IMR-90 (cell line): ENCODE data around the gene RNF4. TPM values are rescaled to one million over a fixed set of nuclear protein-coding genes. Genes with fewer than 3 reads are reported as not detected.
A peak's percentile ranks its signal among the peaks of the same experiment; 100 is the strongest.

Experiments used
- ATAC-seq: fragments of 200-7000 bp; cut with Tn5 transposase; 2 replicates; pipeline ENCODE4 v1.9.1; 2020; ENCODE audit warnings: low read depth, mild to moderate bottlenecking, moderate library complexity
- BruUV-seq: library from RNA; stranded (reverse); fragments of 400-500 nt; replicated peaks from 2 replicates; lab custom pipeline; 2021; lab: Mats Ljungman, UMichigan
- CTCF ChIA-PET: fragments of 300-600 bp; formaldehyde crosslinking; extraction: SDS; loops from one replicate; lab custom pipeline; 2021; ENCODE audit warnings: antibody characterized with exemption; lab: Yijun Ruan, JAX
- POLR2A ChIA-PET: fragments of 300-600 bp; sonication (Branson Sonifier 250); formaldehyde crosslinking; loops from one replicate; lab custom pipeline; 2022; ENCODE audit warnings: antibody characterized with exemption; ENCODE audit not compliant: unreplicated experiment; lab: Charles Lee
- DNase-seq: peaks from one replicate; pipeline ENCODE4 v3.0.0; 2013
- H2AFZ ChIP-seq: replicated peaks from 2 replicates; pipeline ENCODE3; 2013; ENCODE audit warnings: low read length, mild to moderate bottlenecking; ENCODE audit not compliant: poor library complexity
- H2AK5ac ChIP-seq: 2 replicates; pipeline ENCODE4 v1.6.1; 2013; ENCODE audit warnings: low read depth, low read length, inconsistent platforms
- H2AK9ac ChIP-seq: replicated peaks from 2 replicates; pipeline ENCODE3; 2013; ENCODE audit warnings: mild to moderate bottlenecking, low read depth, low read length, moderate library complexity; ENCODE audit not compliant: poor library complexity
- H2BK120ac ChIP-seq: 2 replicates; pipeline ENCODE4 v1.6.1; 2013; ENCODE audit warnings: low read depth, low read length, inconsistent platforms
- H2BK15ac ChIP-seq: 3 replicates; pipeline ENCODE4 v1.6.1; 2013; ENCODE audit warnings: low read depth, low read length, inconsistent platforms
- H2BK20ac ChIP-seq: 2 replicates; pipeline ENCODE4 v1.6.1; 2013; ENCODE audit warnings: low read depth, mild to moderate bottlenecking, inconsistent platforms, low read length, moderate library complexity
- H2BK5ac ChIP-seq: 2 replicates; pipeline ENCODE4 v1.6.1; 2013; ENCODE audit warnings: mild to moderate bottlenecking, low read depth, low read length, inconsistent platforms; ENCODE audit not compliant: poor library complexity, severe bottlenecking
- H3K14ac ChIP-seq: replicated peaks from 2 replicates; pipeline ENCODE4 v1.6.1; 2013; ENCODE audit warnings: low read depth, low read length, inconsistent platforms
- H3K18ac ChIP-seq: 2 replicates; pipeline ENCODE4 v1.6.1; 2013; ENCODE audit warnings: low read depth, low read length, control low read depth
- H3K23ac ChIP-seq: 2 replicates; pipeline ENCODE4 v1.6.1; 2013; ENCODE audit warnings: low read depth, low read length, inconsistent platforms
- H3K27ac ChIP-seq: 2 replicates; pipeline ENCODE4 v1.5.1; 2013; ENCODE audit warnings: mild to moderate bottlenecking, control low read depth, low read length; ENCODE audit not compliant: insufficient read depth
- H3K27me3 ChIP-seq: 2 replicates; pipeline ENCODE4 v1.6.1; 2013; ENCODE audit warnings: low read length; ENCODE audit not compliant: control insufficient read depth, insufficient read depth
- H3K36me3 ChIP-seq: 2 replicates; pipeline ENCODE4 v1.6.1; 2013; ENCODE audit warnings: low read length, mixed read lengths; ENCODE audit not compliant: control insufficient read depth, insufficient read depth
- H3K4ac ChIP-seq: 2 replicates; pipeline ENCODE4 v1.6.1; 2013; ENCODE audit warnings: low read depth, low read length, inconsistent platforms
- H3K4me1 ChIP-seq: 2 replicates; pipeline ENCODE4 v1.6.1; 2013; ENCODE audit warnings: low read length, mixed read lengths; ENCODE audit not compliant: control insufficient read depth, insufficient read depth
- H3K4me2 ChIP-seq: 2 replicates; pipeline ENCODE4 v1.6.1; 2013; ENCODE audit warnings: low read depth, mild to moderate bottlenecking, control low read depth, low read length, moderate library complexity
- H3K4me3 ChIP-seq: 2 replicates; pipeline ENCODE4 v1.5.1; 2013; ENCODE audit warnings: low read depth, mild to moderate bottlenecking, control low read depth, low read length, moderate library complexity; ENCODE audit not compliant: insufficient read depth
- H3K56ac ChIP-seq: 2 replicates; pipeline ENCODE4 v1.6.1; 2013; ENCODE audit warnings: low read length, inconsistent platforms; ENCODE audit not compliant: insufficient read depth; ENCODE audit errors: extremely low read depth
- H3K79me1 ChIP-seq, 2 experiments: 2 replicates each; pipeline ENCODE4 v1.6.1; 2013; ENCODE audit warnings: low read length in 2 of 2, inconsistent platforms in 1 of 2, low read depth in 1 of 2
- H3K9ac ChIP-seq: 2 replicates; pipeline ENCODE4 v1.6.1; 2013; ENCODE audit warnings: low read depth, low read length, control low read depth
- H3K9me1 ChIP-seq: 2 replicates; pipeline ENCODE4 v1.6.1; 2013; ENCODE audit warnings: low read length, inconsistent platforms; ENCODE audit not compliant: insufficient read depth
- H3K9me3 ChIP-seq: 2 replicates; pipeline ENCODE4 v1.6.1; 2013; ENCODE audit warnings: low read length; ENCODE audit not compliant: control insufficient read depth, insufficient read depth
- H4K20me1 ChIP-seq: 2 replicates; pipeline ENCODE4 v1.6.1; 2013; ENCODE audit warnings: low read length, inconsistent platforms; ENCODE audit not compliant: insufficient read depth
- H4K5ac ChIP-seq: 2 replicates; pipeline ENCODE4 v1.6.1; 2013; ENCODE audit warnings: mild to moderate bottlenecking, low read depth, low read length, control low read depth
- H4K8ac ChIP-seq, 2 experiments: 2 replicates each; pipeline ENCODE4 v1.6.1; 2013; ENCODE audit warnings: low read depth in 2 of 2, low read length in 2 of 2, control low read depth in 1 of 2, inconsistent platforms in 1 of 2
- H4K91ac ChIP-seq: 2 replicates; pipeline ENCODE4 v1.6.1; 2013; ENCODE audit warnings: low read depth, low read length, inconsistent platforms; ENCODE audit not compliant: insufficient read depth
- BHLHE40 ChIP-seq: fragments of 150-350 bp; IDR thresholded peaks from 2 replicates; pipeline ENCODE4 v1.6.1; 2016; ENCODE audit warnings: mild to moderate bottlenecking, low read depth, low read length
- CTCF ChIP-seq: conservative IDR thresholded peaks from 2 replicates; pipeline ENCODE4 v1.5.1; 2012; ENCODE audit warnings: mild to moderate bottlenecking, low read depth, low read length, improper control_type of control experiment
- FOS ChIP-seq: fragments of 150-350 bp; IDR thresholded peaks from 2 replicates; pipeline ENCODE4 v1.6.1; 2016; ENCODE audit warnings: low read depth, low read length
- MAFK ChIP-seq: IDR thresholded peaks from 2 replicates; pipeline ENCODE4 v1.6.1; 2012; ENCODE audit warnings: low read depth, low read length, improper control_type of control experiment
- MXI1 ChIP-seq: IDR thresholded peaks from 2 replicates; pipeline ENCODE4 v1.6.1; 2012; ENCODE audit warnings: low read depth, mild to moderate bottlenecking, low read length, moderate library complexity, borderline replicate concordance
- NFE2L2 ChIP-seq: fragments of 150-350 bp; IDR thresholded peaks from 2 replicates; pipeline ENCODE4 v1.6.1; 2016; ENCODE audit warnings: low read depth, mild to moderate bottlenecking, low read length
- POLR2A ChIP-seq: IDR thresholded peaks from 2 replicates; pipeline ENCODE4 v1.6.1; 2012; ENCODE audit warnings: mild to moderate bottlenecking, low read depth, low read length
- WGBS, 2 experiments: methylation state at CpG; one replicate each; pipeline versions ENCODE4 v1.1.5 to v1.1.7; 2013; ENCODE audit warnings: missing lambda C conversion rate in 2 of 2; ENCODE audit not compliant: insufficient read length in 1 of 2; ENCODE audit errors: extremely low coverage in 2 of 2; 5-methylcytosine and 5-hydroxymethylcytosine counted together
- dilution Hi-C: fragments of 300-500 bp; cut with HindIII; formaldehyde crosslinking; loops from one replicate; pipeline ENCODE4 v1.14.3; 2018; ENCODE audit warnings: low sequenced_read_pairs; ENCODE audit not compliant: unreplicated experiment
- in situ Hi-C: fragments of 300-500 bp; cut with MboI; formaldehyde crosslinking; loops from 3 replicates; pipeline ENCODE4 v1.14.3; 2019; ENCODE audit warnings: low sequenced_read_pairs, inconsistent platforms, mixed read lengths
- intact Hi-C: fragments of 100-400 bp; cut with micrococcal nuclease; formaldehyde crosslinking; loops from 2 replicates; pipeline ENCODE4 v1.10.0; 2022
- polyA plus RNA-seq, 3 experiments: library from polyadenylated mRNA; depleted of rRNA; stranded (reverse); fragments of >200 nt; gene quantifications; 2 replicates each; pipeline ENCODE4 v1.2.3, GENCODE V29; 2012; ENCODE audit warnings: low replicate concordance in 1 of 3
- total RNA-seq: library from RNA; depleted of rRNA; stranded (reverse); fragments of >200 nt; gene quantifications from 2 replicates; pipeline ENCODE4 v1.2.3, GENCODE V29; 2012
- TF ChIP-seq, protein P1 (sequence below): fragments of 150-350 bp; IDR thresholded peaks from 2 replicates; pipeline ENCODE4 v1.6.1; 2017; ENCODE audit warnings: mild to moderate bottlenecking, antibody characterized with exemption, low read length, low read depth

Gene RNF4
- total and polyA plus RNA-seq, 2 of the 4 experiments (the other 2 are of a cell fraction) = 63.8 to 73.8 TPM

- no peak overlapping the region for H3K18ac ChIP-seq
- WGBS, 2 experiments = 92% methylated on average over 4 of the region's 25 CpGs; no CpG with 5 or more reads in 1 of the 2 experiments
- no peak overlapping the region for H2AK5ac ChIP-seq
- dilution Hi-C loops = no loop called here
- no peak overlapping the region for H4K91ac ChIP-seq
- no peak for TF ChIP-seq CTCF
- TF ChIP-seq, protein P1, sequence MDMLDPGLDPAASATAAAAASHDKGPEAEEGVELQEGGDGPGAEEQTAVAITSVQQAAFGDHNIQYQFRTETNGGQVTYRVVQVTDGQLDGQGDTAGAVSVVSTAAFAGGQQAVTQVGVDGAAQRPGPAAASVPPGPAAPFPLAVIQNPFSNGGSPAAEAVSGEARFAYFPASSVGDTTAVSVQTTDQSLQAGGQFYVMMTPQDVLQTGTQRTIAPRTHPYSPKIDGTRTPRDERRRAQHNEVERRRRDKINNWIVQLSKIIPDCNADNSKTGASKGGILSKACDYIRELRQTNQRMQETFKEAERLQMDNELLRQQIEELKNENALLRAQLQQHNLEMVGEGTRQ = no peak
- TF ChIP-seq MAFK = no peak
- TF ChIP-seq FOS = no peak
- no peak for TF ChIP-seq POLR2A
- TF ChIP-seq BHLHE40 = no peak
- no peak for TF ChIP-seq MXI1
- no peak for TF ChIP-seq NFE2L2
- H2AK9ac ChIP-seq = no peak overlapping the region
- ATAC-seq (no peak), DNase-seq (no peak)
- H3K4me1 ChIP-seq = peaks cover 7% of the 10 kb centered on the region
- H4K5ac ChIP-seq = no peak overlapping the region
- no peak overlapping the region for H3K4ac ChIP-seq
- H3K27me3 ChIP-seq = peaks cover 2% of the 10 kb centered on the region; the same call in 1 of the 2 replicates
- no peak overlapping the region for H3K14ac ChIP-seq
- H3K23ac ChIP-seq = no peak overlapping the region
- no peak overlapping the region for H2BK120ac ChIP-seq
- H3K36me3 ChIP-seq = no peaks in the 10 kb centered on the region
- no peak overlapping the region for H3K9ac ChIP-seq
- ChIA-PET CTCF (no interaction called here), POLR2A (no interaction called here)
- in situ Hi-C loops = no loop called here
- H4K20me1 ChIP-seq = no peaks in the 10 kb centered on the region
- BruUV-seq = no TSS peak
- no peak overlapping the region for H3K56ac ChIP-seq
- no peak overlapping the region for H4K8ac ChIP-seq
- H2BK15ac ChIP-seq = no peak overlapping the region
- H2AFZ ChIP-seq = peak overlapping the region; percentile 10
- H3K79me1 ChIP-seq = no peaks in the 10 kb centered on the region
- 0 out of 2 replicates have a peak, but pooled peaks cover 3% of the 10 kb centered on the region for H3K9me1 ChIP-seq
- no peak overlapping the region for H2BK20ac ChIP-seq
- intact Hi-C loops = no loop called here
- no peak overlapping the region for H3K4me2 ChIP-seq
- no peak overlapping the region for H3K4me3 ChIP-seq
- H3K27ac ChIP-seq = no peak overlapping the region
- H3K9me3 ChIP-seq = no peaks in the 10 kb centered on the region
- no peak overlapping the region for H2BK5ac ChIP-seq
Observed at GRCh38 chr4:2437475-2438215, 31.3 kb upstream of the RNF4 start.
